NCI-H146 treated with DMSO at 0.1 percent for 48 hours (cell line): ENCODE measurements around the gene RASA2.
"Not testable (repeated sequence)": the region's sequence is repeated elsewhere in the genome, so short reads cannot be mapped to it uniquely, and the experiment has no call there.

Experiments used
- DNase-seq: peaks from one replicate; lab custom pipeline; 2025; ENCODE audit not compliant: unreplicated experiment; lab: John Stamatoyannopoulos, UW

RASA2 gene

GRCh38 chr3:141575879-141576743 is 89.3 kb downstream of the RASA2 start:
- peak; percentile 14 for DNase-seq

GRCh38 chr3:141576744-141577052 is 89.9 kb downstream of the RASA2 start:
- no peak for DNase-seq

GRCh38 chr3:141578202-141578973 is 91.6 kb downstream of the RASA2 start:
- DNase-seq: no peak

GRCh38 chr3:141594357-141594756 is 107.5 kb downstream of the RASA2 start:
- DNase-seq: no peak

GRCh38 chr3:141597931-141598330 is 111.1 kb downstream of the RASA2 start:
- no peak for DNase-seq

DNA sequence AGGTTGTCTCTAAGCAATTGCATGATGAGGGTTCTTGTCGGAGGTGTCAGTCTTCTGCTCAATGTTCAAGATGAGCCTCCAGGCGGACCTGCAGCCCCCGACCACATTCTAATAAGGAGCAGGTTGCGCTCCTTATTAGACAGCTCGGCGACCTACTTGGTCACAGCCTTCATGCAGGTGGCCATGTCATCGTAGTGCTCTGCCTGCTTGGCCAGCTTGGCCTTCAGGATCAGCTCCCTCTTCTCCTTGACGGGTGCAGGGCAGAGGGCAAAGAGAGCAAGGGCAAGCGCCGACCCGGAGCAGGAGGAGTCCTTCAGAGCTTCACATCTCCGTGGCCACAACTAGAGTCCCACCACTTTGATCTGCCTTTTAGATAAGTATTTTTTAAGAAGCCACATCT is 113.5 kb downstream of the RASA2 start:
- DNase-seq: no peak

DNA sequence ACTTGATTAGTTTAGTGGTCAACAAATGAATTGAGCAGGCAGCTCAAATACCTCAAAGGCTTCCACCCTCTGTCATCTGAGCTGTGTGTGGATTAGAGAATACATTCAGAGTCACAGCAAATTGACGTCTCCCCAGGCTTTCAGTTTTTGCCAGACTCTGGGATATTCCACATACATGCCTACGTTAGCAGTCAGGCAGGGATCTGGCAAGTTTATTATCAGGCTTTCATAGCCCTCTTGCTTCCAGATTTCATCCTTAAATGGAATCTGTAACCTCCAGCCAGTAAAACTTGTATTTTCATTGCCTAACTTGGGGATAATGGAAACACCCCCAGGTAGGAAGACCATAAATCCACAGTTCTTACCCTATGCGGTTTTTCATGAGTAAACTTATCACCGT is 115.9 kb downstream of the RASA2 start:
- DNase-seq: no peak

DNA sequence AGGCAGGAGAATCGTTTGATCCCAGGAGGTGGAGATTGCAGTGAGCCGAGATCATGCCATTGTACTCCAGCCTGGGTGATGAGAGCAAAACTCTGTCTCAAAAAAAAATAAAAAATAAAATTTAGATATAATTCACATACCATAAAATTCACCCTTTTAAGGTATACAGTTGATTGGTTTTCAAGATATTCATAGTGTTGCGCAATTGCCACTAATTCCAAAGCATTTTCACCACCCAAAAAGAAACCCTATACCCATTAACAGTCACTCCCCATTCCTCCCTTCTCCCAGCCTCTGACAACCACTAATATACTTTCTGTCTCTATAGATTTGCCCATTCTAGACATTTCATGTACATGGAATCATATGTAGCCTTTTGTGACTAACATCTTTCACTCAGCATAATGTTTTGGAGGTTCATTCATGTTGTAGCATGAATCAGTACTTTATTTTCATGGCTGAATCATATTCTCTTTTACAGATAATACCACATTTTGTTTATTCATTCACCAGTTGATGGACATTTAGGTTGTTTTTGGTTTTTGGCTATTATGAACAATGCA is 116.7 kb downstream of the RASA2 start:
- DNase-seq: no peak

GRCh38 chr3:141605883-141606282 is 119.1 kb downstream of the RASA2 start:
- DNase-seq: no peak

GRCh38 chr3:141608438-141608837 is 121.6 kb downstream of the RASA2 start:
- DNase-seq: no peak

DNA sequence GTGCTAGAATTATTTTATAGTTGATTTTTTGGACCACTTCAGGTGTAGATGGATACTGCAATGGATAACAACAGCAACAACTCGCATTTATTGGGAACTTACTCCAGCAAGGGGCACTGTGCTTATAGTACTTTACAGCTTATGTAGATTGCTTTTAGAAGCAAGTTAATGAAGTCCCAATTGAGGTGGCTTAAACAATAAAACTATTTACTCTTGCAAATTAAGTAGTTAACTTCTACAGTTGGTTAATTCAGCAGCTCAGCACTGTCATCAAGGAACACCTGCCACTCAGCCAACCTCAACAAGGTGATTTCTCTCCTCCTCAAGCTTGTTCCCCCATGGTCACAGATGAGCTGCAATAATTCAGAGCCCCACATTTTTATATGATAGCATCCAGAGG is 124.1 kb downstream of the RASA2 start:
- DNase-seq: no peak

- no peak for DNase-seq
Observed at GRCh38 chr3:141618103-141618910, 131.5 kb downstream of the RASA2 start.

- DNase-seq: no peak
Observed at GRCh38 chr3:141618938-141619337, 132.1 kb downstream of the RASA2 start.

- no peak for DNase-seq
Observed at GRCh38 chr3:141619450-141619849, 132.6 kb downstream of the RASA2 start.

DNA sequence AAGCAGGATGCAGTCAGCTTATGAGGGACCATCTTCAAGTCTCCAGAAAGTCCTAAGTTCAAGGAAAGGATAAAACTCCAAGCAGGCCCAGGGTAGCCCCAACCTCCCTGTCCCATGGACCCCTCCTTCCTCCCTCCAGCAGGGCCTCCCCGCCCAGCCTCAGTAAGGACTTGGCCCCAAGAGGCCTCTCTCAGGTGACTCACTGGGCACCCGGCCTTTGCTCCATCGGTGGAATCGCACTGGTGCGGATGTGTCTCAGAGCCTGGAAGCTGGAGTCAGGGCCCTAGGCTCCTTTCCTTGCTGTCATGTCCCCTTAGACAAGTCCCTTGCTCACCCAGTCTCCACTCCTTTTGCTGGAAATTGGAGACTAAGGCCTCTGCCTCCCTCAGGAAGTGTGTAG is 136.9 kb downstream of the RASA2 start:
- no peak for DNase-seq

DNA sequence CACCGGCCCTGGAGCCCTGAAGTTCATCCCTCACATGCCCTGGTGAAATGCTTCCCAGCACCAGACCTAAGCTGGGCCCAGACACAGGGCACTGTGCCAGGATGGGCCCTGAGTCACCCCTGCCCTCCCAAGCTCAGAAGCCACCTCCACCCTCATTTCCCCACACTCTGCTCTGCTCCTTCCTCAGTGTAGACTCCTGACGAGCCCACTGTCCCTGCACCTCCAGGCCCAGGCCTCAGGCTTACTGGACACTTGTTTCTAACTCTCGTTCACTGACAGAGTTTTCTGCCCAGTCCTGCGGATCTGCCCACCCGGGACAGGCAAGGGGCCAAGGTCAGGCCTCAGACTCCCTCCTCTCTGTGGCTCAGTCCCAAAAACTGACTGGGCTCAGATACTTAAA is 138.7 kb downstream of the RASA2 start:
- no peak for DNase-seq

DNA sequence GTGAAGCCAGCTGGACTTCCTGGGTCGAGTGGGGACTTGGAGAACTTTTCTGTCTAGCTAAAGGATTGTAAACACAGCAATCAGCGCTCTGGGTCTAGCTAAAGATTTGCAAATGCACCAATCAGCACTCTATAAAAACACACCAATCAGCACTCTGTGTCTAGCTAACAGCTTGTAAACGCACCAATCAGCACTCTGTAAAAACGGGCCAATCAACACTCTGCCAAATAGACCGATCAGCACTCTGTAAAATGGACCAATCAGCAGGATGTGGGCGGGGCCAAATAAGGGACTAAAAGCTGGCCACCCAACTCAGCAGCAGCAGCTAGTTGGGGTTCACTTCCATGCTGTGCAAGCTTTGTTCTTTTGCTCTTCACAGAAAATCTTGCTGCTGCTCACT is 141.5 kb downstream of the RASA2 start:
- not testable (repeated sequence) for DNase-seq

DNA sequence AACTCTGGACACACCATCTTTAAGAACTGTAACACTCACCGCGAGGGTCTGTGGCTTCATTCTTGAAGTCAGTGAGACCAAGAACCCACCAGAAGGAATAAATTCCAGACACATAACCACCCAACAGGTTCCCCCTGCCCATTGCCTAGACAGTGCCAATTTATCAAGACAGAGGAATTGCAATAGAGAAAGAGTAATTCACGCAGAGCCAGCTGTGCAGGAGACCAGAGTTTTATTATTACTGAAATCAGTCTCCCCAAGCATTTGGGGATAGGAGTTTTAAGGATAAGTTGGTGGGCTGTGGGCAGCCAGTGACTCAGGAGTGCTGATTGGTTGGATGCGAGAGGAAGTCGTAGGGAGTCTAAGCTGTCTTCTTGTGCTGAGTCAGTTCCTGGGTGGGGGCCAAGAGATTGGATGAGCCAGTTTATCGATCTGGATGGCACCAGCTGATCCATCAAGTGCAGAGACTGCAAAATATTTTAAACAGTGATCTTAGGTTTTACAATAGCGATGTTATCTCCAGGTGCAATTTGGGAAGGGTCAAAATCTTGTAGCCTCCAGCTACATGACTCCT is 142.1 kb downstream of the RASA2 start:
- not testable (repeated sequence) for DNase-seq

GRCh38 chr3:141629976-141630375 is 143.1 kb downstream of the RASA2 start:
- DNase-seq: no peak

- DNase-seq: peak; percentile 36
Observed at GRCh38 chr3:141632779-141633374, 146.1 kb downstream of the RASA2 start.

GRCh38 chr3:141642215-141642614 is 155.4 kb downstream of the RASA2 start:
- no peak for DNase-seq
